ENCODE data around the gene TDO2.
"Not testable (repeated sequence)": the region's sequence is repeated elsewhere in the genome, so short reads cannot be mapped to it uniquely, and the experiment has no call there.

The TDO2 gene

DNA sequence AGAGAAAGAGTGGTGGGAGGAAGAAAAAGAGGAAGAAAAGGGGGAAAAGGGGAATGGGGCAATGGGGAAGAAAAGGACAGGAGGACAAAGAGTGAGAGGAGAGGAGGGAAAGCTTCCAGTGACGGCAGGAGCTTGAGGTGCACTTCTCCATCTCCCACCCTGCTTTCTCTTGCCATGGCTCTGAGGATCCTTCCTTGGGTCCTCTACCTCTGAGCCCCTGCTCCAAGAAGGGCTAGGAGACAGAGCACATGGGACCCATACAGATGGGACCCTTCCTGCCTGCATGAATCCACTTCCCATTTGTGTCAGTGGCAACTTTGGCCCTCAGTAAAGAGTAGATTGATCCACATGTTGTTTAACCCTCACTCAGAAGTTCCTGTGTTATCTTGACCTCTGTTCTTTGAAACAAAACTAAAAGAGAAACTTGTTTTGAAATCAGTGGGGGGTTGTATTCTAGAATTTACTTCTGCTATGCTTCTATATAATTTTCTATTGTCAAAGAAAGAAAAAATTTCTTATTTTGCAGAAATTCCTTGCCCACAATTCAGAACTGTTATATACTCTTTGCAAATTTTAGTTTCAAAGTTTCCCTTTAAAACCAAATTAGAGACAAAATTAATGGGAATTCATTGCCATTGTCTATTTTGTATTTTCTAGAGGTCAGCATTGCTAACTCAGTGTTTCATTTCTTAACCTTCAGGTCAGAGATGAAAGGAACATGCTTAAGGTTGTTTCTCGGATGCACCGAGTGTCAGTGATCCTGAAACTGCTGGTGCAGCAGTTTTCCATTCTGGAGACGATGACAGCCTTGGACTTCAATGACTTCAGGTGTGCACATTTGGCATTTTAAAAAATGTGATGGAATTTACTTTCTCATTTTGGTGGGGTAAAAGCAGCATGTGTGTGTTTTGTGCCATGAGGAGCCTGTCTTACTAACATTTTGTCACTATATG, 5.0 kb downstream of the TDO2 start:
- no peak for DNase-seq

DNA sequence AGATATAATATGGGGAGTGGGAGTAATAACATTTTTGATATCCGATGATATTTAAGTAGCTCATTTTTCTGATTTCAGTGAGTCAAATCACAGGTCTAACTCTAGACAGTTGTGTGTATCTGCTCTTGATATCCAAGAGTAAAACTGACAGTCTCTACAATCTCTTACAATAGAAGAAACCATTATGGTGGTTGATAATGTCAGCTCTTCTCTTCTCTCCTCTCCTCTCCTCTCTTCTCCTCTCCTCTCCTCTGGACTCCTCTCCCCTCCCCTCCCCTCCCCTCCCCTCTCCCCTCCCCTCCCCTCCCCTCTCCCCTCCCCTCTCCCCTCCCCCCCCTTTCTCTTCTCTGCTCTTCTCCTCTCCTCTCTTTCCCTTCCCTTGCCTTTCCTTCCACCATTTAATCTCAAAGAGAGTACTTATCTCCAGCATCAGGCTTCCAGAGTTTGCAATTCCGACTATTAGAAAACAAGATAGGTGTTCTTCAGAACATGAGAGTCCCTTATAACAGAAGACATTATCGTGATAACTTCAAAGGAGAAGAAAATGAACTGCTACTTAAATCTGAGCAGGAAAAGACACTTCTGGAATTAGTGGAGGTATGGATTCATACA, 6.2 kb downstream of the TDO2 start:
- no peak for DNase-seq

DNA sequence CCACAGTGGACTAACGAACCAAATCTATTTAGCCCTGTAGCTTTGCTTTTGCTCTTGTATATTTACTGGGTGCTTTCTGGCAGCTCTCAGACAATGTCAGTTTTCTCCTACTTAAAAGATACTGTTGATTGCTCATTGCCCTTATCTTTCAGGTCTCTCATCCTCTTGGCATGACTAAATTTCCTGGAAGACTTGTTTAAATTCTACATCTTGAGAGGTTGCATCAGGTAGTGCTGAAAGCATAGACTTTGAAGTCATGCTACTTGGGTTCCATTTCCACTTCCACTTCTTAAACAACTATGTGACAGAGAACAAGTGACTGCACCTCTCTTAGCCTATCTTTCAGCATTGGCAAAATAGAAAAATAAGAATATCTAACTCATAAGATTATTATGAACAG, 8.4 kb downstream of the TDO2 start:
- no peak for DNase-seq

DNA sequence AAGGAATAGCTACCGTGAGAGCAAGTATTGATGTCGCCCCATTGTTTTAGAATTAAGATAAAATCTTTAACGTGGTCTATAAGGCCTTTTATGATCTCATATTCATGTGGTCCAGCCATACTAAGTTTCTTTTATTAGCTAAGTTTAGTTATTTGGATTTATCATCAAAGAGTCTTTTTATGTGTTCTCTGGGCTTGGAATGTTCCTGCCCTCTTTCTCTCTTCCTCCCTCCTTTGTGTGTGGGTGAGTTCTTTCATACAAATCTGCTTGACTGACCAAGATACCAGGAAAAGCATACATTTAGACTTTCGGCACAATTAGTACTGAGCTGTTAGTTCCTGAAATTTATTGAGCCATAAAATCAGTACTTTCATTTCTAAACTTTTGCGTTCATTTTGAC, 11.3 kb downstream of the TDO2 start:
- DNase-seq, result no peak

DNA sequence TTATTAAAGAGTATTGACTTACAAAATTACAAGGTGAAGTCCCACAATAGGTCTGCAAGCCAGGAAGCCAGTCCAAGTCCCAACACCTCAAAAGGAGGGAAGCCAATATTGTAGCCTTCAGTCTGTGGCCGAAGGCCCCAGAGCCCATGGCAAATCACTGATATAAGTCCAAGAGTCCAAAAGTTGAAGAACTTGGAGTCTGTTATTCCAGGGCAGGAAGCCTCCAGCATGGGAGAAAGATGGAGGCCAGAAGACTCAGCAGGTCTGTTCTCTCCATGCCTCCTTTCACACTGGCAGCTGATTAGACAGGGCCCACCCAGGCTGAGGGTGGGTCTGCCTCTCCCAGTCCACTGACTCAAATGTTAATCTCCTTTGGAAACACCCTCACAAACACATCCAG, 18.1 kb downstream of the TDO2 start:
- no peak for DNase-seq

DNA sequence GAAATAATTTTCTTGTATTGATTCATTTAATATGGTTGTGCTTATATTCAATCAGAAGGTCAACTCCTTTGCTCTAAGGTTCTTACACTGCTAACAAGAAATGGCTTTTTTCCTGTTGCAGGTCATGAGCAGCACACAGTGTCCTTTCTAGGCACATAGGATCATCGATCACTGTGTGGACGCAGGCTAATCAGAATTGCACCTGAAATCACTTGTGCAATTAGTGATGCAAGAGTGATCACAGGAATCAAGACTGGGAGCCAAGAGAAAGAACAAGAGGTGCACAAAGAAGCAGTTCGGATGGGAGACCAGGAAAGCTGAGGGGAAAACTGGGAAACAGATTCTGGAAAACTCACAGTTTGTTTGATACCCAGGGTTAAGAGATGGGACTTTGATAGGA, 21.1 kb downstream of the TDO2 start:
- DNase-seq, result no peak

DNA sequence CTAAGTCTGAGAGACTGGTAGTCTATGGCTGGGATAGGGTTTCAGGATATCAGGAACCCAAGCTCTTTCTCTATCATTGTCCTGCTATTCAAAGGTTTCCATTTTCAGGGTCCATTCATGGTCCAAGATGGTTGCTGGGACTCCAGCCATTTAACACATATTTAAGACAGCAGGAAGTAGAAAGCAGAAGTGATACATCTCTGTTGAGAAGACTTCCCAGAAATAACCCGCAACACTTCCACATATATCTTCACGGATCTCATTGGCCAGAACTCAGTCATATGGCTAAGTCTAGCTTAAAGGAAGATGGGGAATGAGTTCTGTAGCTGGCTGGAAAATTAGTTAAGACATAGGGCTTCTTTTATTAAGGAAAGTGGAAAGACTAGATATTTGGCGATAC, 26.3 kb downstream of the TDO2 start:
- DNase-seq, result no peak

DNA sequence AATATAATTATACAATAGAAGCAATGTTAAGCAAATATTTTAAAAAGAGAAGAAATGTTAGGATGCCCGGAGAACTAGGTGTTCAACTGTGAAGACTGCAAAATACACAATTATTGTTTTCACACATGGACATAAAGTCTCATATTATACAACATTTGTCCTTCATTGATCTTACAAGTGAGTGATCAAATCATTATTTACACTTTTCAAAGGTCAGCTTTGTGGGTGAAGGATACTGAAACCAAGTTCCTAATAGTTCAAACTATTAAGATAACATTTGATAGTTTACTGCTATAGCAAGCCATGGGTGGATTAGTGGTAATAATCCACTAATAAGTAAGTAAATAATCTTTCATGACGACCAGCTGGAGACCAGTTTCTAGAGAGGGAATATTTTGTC, 26.8 kb downstream of the TDO2 start:
- no peak for DNase-seq

DNA sequence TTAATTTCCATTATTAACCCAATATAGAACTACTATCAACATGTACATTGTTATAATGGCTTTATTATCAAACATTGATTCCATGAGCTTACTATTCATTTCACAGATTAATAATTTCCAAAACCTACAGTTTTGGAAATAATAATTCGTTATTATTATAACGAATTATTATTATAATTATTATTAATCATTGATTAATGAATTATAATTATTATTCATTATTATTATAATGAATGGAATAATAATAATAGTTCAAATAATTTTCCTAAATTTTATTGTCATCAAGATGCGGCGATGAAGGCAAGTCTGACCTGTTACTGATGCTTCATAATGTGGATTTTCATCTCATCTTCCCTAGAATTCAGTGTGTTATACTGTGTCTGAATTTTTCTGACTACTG, 28.1 kb downstream of the TDO2 start:
- DNase-seq, result no peak

DNA sequence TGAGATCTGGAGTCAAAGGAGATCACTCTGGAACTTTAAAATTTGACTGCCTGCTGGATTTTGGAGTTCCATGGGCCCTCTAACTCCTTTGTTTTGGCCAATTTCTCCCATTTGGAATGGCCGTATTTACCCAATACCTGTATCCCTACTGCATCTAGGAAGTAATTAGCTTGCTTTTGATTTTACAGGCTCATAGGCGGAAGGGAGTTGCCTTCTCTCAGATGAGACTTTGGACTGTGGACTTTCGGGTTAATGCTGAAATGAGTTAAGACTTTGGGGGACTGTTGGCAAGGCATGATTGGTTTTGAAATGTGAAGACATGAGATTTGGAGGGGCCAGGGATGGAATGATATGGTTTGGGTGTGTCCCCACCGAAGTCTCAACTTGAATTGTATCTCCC, 31.1 kb downstream of the TDO2 start:
- not testable (repeated sequence) for DNase-seq

DNA sequence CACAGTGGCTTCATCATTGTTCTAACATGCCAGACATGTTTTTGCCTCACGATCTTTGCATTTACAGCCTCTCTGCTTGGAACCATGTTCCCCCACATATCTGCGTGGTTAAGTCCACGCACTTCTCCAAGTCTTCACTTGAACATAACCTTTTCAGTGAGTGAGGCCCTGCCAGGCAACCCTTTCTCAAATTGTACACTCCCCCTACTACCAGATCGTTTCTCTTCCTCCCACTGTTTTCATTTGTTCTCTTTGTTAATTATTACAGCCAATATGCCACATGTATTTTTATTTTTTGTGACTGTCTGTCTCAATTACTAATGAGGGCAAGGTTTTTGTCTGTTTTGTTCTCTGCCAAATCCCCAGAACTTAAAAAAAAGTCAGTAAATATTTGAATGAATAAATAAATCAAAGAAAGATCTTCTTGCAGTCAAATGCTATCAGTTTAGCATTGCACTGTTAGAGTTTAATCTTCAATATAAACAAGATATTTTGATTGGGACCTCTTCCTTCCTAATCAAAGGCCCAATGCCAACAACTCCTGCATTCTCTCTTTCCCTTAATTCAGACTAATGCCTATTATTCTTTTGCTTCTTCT, 32.0 kb downstream of the TDO2 start:
- no peak for DNase-seq

DNA sequence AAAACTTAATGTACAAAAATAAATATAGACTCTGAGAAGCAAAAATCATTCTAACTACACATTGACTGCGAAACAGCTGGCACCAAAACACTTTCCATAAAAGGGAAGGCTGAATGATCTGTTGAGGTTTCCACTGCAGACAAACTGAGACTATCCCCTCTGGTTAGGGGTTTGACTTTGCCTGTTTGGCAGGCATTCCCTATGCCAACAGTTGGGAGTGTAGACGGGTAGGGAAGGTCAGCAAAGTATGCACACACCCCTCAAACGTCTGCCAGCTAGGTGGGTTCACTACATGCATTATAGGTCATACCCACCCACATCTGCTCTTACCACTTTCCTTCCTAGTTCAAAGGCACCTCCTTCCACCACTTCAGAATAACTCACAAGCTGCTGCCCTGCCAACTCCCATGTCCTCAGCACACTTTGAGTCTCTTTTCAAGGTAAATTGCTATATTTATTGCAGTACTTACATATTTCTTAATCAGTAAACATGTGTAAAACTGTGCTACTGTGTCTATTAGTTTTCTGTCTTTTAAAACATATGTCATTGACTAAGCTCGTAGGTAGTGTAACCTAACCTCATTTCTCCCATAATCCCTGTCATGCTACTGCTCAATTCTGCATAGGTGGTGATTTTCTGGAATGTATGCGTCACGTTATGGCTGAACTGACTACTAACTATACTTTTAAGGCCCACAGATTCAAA, 37.7 kb downstream of the TDO2 start:
- DNase-seq, result no peak

DNA sequence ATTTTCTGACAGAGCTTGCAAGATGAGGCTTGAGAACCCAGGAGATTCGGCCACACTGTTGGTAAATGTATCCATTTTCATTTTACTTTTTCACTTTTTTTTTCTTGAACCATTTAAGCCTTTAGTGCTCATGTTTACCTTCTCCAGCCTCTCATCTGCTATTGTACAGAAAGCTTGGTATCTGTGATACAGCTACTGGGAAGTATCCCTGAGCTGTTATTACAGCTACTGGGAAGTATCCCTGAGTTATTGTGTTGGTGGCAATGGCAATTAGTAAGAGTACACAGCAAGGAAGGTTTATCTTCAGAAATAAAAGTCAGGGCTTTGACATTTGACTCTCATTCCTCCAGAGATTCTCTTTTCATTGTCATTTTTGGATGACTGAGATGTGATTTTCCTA, 38.3 kb downstream of the TDO2 start:
- DNase-seq, result no peak

DNA sequence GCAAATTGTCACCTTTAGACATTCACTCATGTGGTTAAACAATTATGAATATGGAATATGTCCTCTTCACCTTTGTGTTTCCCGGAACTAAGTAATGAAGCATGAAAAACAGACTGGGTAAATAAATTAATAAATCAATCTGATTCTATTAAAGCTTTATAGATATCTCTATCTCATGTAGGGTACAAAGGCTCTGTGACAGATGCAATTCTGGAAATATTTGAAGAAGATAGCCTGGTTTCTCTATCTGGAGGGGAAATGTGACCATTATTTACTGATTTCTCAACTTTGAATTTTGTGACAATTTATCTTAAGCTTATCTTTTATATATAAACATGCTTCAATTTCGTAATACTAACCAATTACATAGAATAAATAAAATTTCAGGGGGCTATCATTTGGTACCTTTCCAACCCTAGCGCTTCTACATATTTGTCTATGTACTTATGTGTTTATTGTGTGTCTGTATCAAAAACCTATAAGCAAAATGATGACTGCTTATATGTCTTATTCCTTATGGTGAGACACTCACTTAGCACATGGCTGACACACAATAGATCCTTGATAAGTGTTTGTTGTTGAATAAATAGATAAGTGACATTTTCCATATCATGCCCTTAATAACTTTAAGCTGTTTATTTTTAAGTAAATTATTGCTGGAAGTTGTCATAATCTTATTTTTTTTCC, 40.3 kb downstream of the TDO2 start:
- DNase-seq, result no peak

DNA sequence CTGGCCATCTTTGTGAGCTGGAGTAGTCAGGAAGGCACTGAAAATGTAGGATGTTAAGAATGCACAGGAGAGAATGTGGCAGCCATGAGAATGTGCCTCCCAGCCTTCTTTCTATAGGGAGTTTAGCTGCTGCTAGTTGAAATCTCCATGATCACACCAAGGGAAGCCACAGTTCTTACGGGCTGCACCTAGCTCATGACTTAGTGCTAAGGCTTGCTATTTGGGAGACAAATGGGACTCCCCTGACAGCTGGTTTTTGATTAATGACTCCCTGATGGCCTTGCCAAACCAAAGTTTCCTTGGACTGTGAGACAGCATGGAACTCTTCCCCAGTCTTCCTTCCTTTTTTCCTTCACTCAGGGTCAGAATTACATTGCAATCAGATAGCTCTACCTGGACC, 41.0 kb downstream of the TDO2 start:
- no peak for DNase-seq

DNA sequence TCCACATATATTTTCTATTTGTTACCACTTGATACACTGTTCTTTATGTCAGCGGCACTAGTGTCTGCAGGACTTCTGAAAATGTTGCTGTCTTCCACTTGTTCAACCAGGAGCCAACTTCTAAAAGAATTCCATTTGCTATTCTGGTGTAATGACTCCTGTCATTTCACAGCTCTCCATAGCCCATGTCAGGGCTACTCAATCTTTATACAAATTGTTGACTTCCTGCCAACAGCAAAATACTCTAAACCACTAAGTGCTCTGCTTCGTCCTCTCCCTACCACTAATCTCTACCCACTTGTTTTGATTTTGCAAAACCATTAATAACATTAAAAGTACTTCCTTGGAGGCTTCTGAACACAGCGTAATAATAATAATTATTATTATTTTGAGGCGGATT, 43.0 kb downstream of the TDO2 start:
- DNase-seq, result no peak

DNA sequence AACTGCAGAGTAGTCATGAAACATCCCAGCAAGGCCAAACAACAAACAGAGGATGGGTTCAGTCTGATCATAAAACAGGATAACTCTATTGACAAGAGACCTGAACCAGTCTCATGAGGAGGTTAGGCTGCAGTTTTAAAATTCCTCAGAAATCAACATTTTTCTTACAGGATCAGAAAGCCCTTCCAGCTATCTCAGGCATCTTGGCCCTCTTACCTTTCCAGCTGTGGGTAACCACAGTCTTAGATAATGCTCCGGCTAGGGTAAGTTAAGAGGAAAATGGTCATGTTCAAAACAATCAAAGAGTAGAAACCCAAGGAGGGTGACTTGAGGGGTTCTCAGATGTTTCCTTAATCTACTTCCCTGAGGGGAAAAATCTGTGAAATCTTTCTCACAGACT, 45.0 kb downstream of the TDO2 start:
- no peak for DNase-seq

DNA sequence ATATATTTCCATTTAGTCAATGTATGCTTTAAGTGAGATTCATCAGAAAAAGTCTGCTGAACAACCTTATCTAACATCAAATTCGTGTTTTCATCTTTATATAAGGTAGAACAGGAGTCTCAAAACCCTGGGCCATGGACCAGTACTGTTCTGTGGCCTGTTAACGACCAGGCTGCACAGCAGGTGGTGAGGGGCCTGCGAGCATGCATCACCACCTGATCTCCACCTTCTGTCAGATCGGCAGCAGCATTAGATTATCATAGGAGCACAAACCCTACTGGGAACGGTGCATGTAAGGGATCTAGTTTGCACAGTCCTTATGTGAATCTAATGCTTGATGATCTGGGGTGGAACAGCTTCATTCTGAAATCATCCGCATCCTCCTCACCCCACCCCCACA, 47.0 kb downstream of the TDO2 start:
- DNase-seq, result no peak

DNA sequence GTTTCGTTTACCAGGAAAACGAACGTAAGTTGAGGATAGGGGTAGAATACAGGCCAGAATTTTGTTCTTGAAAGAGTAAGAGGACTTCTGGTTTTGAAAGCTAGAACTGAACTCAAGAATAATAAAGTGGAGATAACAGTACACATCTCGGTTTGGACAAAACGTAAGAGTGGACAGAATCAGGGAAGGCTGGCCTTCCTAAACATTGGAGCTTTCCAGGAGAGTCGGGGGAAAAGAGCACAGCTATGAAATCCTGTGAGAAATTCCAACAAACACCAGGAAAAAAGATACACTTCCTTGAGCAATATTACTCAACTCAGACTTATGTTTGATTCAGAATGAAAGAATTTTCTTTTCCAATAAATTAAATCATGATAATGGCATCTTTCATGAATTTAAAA, 49.0 kb downstream of the TDO2 start:
- no peak for DNase-seq

DNA sequence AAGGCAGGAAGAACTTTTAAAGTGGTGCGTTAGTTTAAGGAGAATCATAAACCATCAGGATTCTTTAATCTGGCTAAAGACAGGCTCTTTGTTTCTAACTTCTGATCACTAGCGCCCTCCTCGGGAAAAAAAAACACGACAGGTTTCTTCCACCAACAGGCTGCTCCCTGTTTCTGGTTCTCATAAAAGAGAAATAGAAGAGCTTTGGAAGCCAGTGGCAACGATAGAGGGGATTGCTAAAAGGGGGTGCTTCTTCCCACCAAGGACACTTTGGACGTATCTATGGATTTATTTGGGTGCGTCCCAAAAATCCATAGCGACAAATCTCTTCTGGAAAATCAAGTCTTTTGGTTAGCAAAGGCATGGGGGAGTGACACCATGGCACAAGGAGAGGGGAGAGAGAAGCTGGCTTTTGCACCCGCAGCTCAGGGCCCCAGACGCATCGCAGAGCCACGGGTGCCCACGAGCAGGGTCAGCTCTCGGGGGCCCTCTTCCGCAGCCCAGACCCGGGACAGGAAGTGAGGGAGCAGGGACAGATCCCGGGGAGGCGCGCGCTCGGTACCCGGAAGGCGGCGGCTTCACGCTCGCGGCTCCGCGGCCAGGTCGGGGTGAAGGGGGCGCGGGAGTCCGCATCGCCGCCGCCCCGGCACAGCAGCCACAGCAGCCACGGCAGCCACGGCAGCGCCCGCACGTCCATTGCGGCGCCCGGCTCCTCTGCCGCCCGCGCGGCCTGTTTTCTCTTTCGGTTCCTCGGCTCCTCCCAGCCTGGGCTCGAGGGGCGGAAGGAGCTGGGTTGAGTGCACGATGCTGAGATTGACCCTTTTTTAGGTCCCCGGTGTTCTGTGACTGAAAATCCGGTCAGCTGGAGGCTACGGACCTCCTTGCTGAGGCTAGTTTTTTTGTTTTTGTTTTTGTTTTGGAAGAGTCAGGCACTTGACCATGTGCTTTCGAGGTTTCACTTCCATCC, 49.9 kb downstream of the TDO2 start, which contains the start of gene CTSO:
TSS of gene CTSO (minus strand) at position 716 of the 967 bp plus-strand sequence. CDS start at position 697, 19 bp downstream.
- peak; percentile 75 for DNase-seq

DNA sequence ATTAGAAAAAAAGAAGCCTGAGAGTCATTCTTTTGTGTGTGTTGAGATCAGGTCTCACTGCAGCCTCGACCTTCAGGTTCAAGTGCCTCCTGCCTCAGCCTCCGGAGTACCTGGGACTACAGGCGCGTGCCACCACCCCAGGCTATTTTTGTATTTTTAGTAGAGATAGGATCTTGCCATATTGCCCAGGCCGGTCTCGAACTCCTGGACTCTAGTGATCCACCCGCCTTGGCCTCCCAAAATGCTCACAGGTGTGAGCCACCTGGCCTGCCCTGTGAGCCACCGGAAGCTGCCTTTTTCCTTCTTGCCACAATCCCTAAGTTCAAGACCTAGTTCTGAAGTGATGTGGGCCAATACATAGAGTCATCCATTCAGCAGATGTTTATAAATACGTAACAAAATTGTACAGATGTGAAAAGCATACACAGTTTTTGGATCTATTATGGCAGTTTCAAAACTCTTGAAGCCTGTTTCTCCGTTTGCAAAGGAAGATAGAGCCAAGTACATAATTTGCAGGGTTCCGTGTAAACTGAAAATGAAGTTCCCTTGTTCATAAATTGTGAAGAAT, 50.7 kb downstream of the TDO2 start:
- peak; percentile 27 for DNase-seq
